HG02798 (cell line): ENCODE results near the gene TBL2.
"Not testable (repeated sequence)": the region's sequence is repeated elsewhere in the genome, so short reads cannot be mapped to it uniquely, and the experiment has no call there.

Experiments
- ATAC-seq: cut with Tn5 transposase; IDR thresholded peaks from one replicate; pipeline ENCODE4 v1.9.1; 2021; ENCODE audit warnings: mild to moderate bottlenecking; ENCODE audit not compliant: unreplicated experiment, poor library complexity

TBL2 gene

DNA sequence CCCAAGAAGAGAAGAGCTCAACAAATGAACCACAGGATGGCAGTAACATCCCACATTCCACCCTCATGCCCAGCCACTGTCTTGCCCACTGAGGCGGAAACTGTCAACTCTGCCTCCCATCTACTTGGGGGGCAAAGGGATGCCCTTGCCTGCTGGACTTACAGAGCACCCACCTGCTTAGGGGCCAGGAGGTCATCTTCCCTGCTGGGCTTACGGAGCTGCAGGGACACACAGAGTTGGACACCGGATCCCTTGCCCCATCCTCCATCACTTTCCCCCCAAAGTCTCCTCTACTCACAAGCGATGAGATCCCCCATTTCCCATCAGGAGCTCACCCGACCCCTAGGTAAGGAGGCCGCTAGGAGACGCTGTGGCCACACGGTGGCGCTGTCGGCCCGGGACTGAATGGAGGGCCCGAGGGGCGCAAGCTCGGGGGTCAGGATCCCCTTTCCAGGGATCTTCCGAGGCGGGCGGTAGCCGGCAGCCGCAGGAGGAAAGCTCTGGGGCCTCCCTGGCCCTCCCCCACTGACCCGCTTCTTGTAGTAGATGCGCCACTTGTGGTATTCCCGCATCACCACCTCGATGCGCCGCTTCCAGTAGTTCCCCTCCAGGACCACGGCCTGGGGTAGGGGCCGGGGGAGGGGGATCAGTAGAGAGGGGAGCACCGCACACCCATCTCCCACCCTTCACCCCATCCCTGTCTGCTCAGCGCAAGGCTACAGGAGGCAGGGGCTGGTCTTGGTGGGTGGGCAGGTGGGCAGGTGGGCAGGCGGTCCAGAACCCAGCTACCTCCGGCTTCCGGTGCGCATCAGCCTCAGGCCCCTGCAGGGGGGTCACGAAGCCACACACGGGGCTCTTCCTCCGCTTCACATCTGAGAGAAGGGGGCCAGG is 28.7 kb upstream of the TBL2 start:
- peak; percentile 45 for ATAC-seq

DNA sequence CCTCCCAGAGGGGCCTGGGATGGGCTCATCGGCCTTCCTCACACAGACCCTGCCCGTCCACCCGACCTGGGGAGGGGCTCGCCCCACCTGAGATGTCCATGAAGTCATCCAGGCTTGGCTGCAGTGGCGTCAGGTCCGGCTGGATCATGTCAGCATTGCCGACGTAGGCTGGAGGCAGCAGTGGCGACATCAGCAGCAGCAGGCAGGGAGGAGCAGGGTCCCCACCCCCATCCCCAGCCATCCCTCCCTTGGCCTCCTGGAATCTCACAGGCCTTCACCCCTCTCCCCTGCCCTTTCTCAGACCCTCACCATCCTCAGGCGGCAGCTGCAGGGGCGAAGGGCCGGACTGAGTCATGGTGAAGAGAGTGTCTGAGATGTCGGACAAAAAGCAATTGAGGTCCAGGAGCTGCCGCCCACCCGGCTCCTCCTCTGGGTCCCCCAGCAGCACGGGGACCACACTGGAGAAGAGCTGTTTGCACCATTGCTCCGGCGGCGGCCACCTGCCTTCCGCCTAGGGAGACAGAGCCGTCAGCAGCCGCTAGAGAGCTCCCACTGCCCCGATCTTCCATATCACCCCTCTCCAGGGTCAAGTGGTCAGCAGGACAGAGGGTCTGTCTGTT is 27.3 kb upstream of the TBL2 start:
- ATAC-seq = no peak

DNA sequence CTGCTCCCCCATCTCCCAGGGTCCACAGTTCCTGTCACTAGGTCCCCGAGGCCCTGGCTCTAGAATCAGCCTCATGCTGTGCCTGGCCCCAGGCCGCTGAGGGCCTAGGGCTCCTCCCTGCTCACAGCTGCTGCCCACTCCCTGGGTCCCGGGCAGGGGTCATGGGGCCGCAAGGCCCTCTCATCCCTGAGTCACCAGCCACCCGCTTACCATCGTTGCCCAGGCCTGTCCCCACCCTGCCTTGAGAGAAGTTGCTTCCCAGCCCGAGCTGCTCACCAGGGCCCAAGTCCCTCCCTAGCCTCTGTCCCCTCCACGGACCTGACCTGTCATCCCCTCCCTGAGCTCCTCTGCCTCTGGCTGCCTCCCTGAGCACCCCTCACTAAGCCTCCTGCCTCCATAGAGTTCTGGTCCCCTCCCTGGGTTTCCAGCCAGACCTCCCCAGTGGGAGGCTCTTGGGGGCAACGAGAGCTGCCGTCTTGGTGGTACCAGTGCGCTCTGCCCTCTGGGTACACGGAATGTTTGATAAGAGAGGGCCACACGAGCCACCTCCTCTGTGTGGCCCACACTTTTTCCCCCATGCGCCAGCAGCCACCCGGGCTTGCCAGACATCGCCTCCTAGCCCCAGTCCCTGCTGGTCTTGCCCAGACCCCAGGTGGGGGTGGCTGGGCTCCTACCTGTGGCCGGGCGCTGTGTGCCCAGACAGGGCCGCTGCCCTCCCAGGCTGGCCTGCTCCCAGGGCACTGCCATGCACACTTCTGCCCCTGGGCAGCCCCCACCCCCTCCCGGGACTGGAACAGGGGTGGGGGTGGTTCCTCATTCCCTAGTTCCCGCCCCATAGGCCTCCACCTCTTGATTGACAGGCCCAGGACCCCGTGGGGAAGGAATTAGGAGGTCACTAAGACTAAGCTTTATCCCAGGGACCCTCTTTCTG is 24.6 kb upstream of the TBL2 start:
- no peak for ATAC-seq

DNA sequence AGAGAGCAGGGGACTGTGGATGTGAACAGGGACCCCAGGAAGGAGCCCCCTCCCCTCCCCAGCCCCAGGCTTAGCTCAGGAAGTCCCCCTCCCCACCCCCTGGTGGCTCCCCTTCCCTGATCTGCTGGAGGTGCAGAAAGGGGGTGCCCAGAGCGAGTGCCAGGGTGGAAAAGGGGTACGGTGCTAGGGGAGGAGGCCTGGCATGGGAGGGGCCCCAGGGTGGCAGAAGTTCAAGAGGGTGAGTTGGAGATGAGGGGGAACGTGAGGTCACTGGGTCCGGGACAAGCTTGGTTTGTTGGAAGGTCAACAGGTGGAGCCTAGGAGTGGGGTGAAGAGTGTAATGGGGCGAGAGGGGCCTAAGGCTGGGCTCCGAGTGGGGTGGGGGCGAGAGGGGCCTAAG is 21.5 kb upstream of the TBL2 start:
- ATAC-seq = no peak

GRCh38 chr7:73599151-73599882 is 20.9 kb upstream of the TBL2 start:
- ATAC-seq = no peak

GRCh38 chr7:73597978-73598782 is 19.8 kb upstream of the TBL2 start:
- ATAC-seq = no peak

GRCh38 chr7:73596191-73597065 is 18.0 kb upstream of the TBL2 start:
- ATAC-seq = no peak

DNA sequence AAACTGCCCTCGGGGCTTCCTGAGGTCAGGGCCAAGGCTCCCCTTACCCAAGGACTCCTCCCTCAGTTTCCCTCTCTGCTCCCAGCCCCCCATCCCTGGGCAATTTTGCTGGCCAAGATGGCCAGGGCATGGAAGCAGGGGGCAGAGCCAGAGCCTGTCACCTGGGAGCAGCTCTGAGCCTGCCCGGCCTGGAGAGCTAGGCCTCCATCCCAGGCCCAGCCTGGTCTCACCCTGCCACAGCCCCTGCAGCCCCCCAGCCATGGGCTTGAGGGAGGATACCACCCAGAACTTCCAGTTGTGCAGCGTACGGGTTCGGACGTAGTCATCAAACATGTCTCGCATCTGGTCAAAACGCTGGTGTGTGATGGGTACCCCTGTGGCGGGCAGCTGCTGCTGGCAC is 17.0 kb upstream of the TBL2 start:
- no peak for ATAC-seq

DNA sequence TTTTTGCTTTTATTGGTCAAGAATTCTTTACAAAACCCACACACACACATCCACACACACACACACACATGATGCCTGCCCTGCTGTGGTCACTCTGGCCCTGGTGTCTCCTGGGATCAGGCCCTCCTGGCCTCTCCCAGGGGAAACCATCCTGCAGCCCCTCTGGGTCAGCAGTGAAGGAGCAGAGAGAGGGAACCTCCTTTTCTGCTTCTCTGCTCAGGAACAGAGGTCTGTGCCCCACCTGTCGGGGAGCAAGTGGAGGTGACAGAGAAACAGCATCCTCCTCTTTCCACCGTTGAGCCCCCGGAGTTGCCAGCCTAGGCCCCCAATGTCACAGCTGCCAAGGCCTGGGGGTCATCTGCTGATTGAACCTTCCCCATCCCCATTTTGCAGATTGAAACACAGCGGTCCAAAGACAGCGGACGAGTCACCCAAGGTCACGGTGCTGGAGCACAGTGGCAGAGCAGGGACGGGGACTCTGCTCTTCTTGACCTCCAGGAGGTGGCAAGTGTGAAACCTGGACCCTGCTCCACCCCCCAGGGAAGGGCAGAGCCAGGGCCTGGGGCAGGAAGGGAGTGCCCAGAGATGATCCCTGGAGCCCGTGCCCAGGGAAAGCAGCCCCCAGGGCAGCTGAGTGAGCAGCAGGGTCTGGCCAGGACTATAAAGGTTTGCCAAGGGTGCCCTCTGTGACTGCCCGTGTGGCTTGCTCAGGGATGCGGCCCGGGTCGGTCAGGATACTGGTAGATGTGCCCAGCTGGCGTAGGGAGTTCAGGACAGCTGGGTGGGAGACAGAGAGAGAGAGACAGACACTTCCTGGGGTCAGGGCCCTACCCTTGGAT is 15.0 kb upstream of the TBL2 start:
- ATAC-seq = no peak

DNA sequence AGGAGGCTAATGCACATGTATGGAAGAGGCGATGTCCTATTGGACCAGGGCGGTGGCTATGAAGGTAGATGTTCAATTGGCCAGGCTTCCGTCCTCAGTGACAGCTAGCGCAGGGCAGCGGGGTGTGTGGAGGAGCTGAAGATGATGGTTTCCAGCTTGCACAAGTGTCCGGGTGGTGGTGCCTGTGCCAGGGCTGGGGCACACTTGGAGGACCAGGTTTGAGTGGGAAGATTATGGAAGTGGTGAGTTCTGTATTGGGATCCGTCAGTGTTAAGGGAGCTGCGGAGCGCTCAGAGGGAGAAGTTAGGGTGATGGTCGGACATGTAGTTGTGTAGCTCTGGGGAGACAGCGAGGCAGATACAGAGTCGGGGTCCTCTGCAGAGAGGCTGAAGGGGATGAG is 8.5 kb upstream of the TBL2 start:
- no peak for ATAC-seq

- no peak for ATAC-seq
Measured at GRCh38 chr7:73585196-73585595, 6.8 kb upstream of the TBL2 start.

DNA sequence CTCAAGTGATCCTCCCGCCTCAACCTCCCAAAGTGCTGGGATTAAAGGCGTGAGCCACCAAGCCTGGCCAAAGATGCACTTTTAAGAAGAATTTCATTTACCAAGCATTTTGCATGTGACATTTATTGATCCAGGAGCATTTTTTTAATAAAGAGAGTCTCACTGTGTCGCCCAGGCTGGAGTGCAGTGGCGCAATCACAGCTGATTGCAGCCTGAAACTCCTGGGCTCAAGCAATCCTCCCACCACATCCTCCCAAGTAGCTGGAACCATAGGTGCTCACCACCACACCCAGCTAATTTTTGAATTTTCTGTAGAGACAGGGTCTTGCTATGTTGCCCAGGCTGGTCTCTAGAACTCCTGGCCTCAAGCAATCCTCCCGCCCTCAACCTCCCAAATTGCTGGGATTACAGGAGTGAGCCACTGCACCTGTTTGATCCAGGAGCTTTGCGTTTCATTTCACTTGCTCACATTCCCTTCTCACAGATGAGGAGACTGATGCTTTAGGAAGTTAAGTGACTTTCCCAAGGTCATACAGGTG is 4.4 kb upstream of the TBL2 start:
- no peak for ATAC-seq

DNA sequence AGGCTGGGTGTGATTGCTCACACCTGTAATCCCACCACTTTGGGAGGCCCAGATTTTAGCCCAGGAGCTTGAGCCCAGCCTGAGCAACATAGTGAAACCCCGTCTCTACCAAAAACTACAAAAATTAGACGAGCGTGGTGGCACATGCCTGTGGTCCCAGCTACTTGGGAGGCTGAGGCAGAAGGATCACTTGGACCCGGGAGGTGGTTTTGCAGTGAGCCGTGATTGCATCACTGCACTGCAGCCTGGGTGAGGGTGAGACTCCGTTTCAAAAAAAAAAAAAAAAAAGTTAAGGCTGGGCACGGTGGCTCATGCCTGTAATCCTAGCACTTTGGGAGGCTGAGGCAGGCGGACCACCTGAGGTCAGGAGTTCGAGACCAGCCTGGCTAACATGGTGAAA is 2.6 kb upstream of the TBL2 start:
- ATAC-seq = not testable (repeated sequence)

GRCh38 chr7:73577627-73578341 is 595 bp downstream of the TBL2 start:
- ATAC-seq = peak; percentile 15

GRCh38 chr7:73573791-73574190 is 4.6 kb downstream of the TBL2 start:
- ATAC-seq = no peak

GRCh38 chr7:73573276-73573675 is 5.1 kb downstream of the TBL2 start:
- ATAC-seq = no peak

DNA sequence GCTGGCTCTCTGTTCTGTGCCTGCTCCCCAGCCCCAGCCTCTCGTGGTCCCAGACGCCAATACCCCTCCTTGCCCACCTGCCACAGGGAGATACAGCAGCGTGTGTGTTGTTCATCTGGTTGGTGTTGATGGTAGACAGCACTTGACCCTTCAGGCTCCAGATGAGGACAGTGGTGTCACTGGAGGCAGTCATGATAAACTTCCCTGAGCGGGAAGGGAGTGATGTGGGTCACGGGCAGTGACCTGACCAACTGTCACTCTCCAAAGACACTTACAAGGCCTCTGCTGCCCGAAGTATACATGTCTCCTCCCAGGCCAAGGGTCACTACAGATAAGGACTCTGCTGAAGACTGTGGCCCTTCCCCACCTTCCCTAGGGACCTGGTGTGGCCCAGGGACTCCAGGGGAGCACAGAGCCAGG is 5.6 kb downstream of the TBL2 start:
- no peak for ATAC-seq
